ENCODE data around the gene PBX1. TPM values are rescaled to one million over a fixed set of nuclear protein-coding genes. Genes with fewer than 3 reads are reported as not detected.

Gene PBX1
- total RNA-seq, 2 donors from 2014 or later = 0.22 to 0.53 TPM

DNA sequence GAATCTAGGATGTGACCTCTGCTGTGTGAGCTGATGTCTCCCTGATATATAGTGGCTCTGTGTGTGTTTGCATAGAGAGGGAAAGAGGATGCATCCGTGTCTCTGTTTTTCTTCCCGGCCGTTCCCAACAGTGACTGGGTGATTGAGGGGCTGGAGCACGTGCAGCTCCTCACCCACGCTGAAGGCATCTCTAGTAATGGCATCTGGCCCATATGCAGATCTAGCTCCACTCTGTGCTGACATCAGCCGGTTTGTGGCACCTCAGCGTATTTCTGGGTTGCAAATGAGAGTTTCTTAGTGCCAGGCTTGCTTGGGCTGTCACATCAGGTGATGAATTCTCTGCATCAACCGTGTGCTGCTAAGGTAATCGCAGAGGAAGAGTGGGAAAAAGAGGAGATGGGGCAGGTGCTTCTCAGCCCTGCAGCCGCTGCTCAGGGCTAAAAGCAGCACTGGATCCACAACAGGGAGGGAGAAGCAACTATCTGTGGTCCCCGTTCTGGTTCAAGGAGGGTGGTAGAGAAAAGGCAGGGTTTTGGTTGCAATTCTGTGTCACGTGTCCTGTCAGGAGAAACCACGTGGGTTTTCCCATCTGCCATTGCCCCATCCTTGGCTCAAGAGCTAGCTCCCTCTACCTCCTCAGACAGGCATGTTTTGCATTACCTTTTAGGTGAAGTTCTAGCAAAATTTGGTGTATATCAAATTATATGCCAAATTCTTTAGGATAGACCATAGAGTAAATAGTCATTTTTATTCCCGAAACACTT lies 282.9 kb downstream of the PBX1 start:
- ATAC-seq (replicated peaks) = no peak
- Mint-ChIP-seq H3K9me3 (peaks cover under 1% of the 10 kb centered on the region), H3K4me3 (no peak overlapping the region), H3K4me1 (no peaks in the 10 kb centered on the region), H3K27me3 (no peaks in the 10 kb centered on the region), H3K36me3 (ENCODE audit: low read depth) (no peaks in the 10 kb centered on the region), H3K27ac (no peak overlapping the region)

DNA sequence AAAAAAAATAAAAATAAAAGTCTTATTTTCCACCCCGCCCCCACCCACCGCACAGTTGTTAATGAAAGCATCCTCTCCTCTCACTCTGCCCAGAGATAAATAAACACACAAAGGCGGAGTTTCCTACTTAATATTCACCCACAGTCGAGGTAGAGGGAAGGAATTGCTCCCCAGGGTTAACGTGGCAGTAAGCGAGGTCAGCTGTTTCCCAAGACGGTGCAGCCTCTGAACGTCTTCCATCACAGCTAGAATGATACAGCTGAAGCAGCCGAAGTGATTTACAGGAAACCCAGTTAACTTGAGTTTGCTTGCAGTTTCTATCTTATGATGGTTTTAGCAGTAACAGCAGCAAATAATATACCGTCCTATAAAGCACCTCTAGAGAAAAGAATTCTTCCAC lies 283.9 kb downstream of the PBX1 start:
- Mint-ChIP-seq H3K4me1 (no peaks in the 10 kb centered on the region), H3K4me3 (no peak overlapping the region), H3K9me3 (peaks cover 4% of the 10 kb centered on the region), H3K27me3 (no peaks in the 10 kb centered on the region), H3K36me3 (ENCODE audit: low read depth) (no peaks in the 10 kb centered on the region), H3K27ac (no peak overlapping the region)
- ATAC-seq (replicated peaks) = no peak

DNA sequence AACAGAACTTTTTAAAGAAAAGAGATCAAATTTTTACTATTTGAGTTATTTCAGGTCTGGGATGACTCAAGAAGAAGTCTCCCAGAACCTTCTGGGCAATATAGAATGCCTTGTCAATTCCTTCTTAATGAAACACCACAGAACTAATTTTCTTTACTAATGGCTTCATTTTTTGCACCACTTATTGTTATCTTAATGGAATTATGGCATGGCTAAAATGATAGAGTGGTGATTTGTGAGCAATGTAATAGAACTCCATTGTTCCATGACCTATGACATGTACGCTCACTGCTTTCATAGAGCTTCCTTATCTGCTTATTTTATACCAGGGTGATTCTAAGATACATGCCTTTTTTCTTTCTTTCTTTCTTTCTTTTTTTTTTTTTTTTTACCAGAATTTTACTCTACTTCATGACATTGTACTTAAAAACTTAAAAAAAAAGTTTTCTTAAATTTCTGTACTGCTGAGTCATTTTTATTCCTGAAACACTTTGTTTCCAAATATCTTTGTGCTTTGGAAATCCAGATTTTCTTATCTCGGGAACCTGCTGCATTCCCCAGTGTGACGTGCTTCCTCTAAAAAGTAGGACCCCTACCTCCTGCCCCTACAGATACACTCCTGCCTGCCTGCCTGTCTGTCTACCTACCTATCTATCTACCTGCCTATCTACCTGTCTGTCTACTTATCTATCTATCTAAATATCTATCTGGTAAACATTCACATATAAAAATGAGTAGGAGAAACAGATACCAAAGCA lies 284.9 kb downstream of the PBX1 start:
- peaks cover 4% of the 10 kb centered on the region for H3K9me3 Mint-ChIP-seq
- H3K36me3 Mint-ChIP-seq (ENCODE audit: low read depth) = no peaks in the 10 kb centered on the region
- no peak for ATAC-seq (replicated peaks)
- no peak overlapping the region for H3K4me3 Mint-ChIP-seq
- no peak overlapping the region for H3K27ac Mint-ChIP-seq
- H3K27me3 Mint-ChIP-seq = no peaks in the 10 kb centered on the region
- no peaks in the 10 kb centered on the region for H3K4me1 Mint-ChIP-seq

DNA sequence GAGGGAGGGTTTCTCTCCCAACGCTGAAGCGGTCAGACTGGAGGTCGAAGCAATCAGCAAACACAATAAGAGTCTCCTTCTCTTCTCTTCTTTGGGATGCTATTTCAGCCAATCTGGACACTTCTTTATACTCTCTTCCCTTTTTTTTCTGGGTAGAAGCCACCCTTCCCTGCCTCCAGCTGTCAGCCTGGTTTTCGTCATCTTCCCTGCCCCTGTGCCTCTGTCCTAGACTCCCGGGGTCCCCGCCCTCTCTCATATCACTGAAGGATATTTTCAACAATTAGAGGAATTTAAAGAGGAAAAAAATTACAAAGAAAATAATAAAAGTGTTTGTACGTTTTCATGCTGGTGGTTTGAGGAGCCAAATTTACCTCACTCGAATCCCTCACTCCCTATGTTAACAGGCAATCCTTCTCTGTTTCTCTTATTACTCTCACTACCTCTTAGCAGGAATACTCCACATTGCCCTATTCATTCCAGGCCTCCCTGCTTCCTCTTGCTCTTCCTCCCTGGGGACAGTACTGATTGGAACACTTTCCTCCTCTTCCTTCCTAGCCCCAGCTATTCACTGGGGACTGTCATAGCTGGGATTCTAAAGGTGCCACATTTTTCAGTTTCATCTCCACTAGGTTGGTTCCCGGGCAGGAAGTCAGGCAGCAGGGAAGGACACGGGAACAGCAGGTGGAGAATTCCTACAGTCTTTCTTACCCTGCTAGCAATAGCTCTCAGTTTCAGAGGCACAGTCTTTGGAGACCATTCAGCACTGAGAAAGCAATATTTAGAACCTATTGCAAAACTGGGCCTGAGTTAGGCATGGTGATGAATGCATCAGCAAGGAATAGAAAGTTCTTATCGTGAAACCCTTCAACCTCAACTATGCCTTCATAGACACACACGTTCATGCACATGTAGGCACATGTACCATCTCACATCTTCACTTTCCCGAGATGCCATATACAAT lies 288.0 kb downstream of the PBX1 start:
- H3K36me3 Mint-ChIP-seq (ENCODE audit: low read depth) = no peaks in the 10 kb centered on the region
- H3K27ac Mint-ChIP-seq = no peak overlapping the region
- H3K4me3 Mint-ChIP-seq = no peak overlapping the region
- no peaks in the 10 kb centered on the region for H3K4me1 Mint-ChIP-seq
- ATAC-seq (replicated peaks) = no peak
- peaks cover 4% of the 10 kb centered on the region for H3K9me3 Mint-ChIP-seq
- no peaks in the 10 kb centered on the region for H3K27me3 Mint-ChIP-seq

DNA sequence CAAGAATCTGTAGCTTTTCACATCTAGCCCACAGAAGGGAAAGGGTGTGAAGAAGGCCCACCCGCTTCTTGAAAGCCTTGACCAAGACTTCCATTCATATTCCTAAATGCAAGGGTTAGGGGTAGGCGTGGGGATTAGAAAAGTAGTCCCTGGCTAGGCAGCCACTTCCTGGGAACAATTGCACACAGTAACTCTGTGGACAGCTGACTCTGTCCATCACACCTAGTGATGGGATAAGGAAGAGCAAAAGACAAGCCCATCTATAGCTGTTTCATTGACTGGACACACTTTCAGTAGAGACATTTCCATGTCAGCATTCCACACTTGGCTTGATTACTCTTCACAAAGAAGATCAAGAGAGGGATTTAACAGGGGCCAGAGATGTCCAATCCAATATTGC lies 294.2 kb downstream of the PBX1 start:
- H3K27me3 Mint-ChIP-seq = no peaks in the 10 kb centered on the region
- H3K27ac Mint-ChIP-seq = no peak overlapping the region
- no peaks in the 10 kb centered on the region for H3K36me3 Mint-ChIP-seq (ENCODE audit: low read depth)
- no peak for ATAC-seq (replicated peaks)
- no peak overlapping the region for H3K4me3 Mint-ChIP-seq
- no peaks in the 10 kb centered on the region for H3K4me1 Mint-ChIP-seq
- peaks cover 4% of the 10 kb centered on the region for H3K9me3 Mint-ChIP-seq

DNA sequence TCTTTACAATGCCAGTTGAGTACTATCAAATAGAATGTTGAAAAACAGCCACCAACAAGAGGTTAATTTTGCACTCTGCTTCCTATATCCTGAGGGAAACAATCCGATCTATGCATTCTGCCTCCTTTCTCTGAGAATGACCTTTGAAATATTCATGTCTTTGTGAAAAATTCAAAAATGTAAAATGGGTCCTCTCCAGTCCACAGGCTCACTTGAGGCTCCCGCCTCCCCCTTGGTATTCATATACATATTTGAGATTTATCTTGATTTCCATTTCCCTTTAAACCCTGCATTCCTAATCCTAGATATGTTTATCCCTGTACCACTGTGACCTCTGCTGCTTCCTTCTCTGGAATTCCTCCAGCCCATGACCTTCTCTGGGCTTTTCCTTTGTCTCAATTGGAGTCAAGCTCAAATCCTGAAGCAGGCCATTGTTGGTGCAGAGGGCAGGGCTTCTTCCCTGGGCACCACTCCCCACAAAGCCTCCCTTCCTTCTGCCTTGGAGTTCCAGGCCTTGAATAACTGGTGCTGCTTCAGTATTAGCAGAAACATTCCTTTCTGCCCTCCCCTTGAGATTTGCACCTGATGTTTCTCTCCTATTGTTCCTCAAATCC lies 296.8 kb downstream of the PBX1 start:
- ATAC-seq (replicated peaks) = no peak
- H3K4me1 Mint-ChIP-seq = no peaks in the 10 kb centered on the region
- H3K36me3 Mint-ChIP-seq (ENCODE audit: low read depth) = no peaks in the 10 kb centered on the region
- H3K9me3 Mint-ChIP-seq = peaks cover 4% of the 10 kb centered on the region
- no peaks in the 10 kb centered on the region for H3K27me3 Mint-ChIP-seq
- H3K27ac Mint-ChIP-seq = no peak overlapping the region
- H3K4me3 Mint-ChIP-seq = no peak overlapping the region

DNA sequence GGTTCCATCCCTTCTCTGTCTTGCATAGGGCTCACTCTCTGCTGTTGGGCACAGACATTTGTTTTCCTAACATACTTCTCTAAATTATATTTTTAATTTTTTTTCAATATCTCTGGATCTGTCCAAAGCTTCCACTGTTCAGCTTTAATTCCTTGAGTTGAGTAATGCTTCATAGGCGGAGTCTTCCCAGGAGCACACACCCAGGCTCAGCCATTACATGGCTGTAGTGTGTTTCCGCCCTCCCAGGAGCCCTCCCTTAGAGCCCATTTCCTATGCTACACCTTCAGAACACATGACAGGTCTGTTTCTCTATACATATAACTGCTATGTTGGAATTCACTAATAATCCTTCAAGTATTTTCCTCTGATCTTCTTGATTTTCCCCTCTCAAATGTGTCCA lies 297.4 kb downstream of the PBX1 start:
- Mint-ChIP-seq H3K36me3 (ENCODE audit: low read depth) (no peaks in the 10 kb centered on the region), H3K27ac (no peak overlapping the region), H3K27me3 (no peaks in the 10 kb centered on the region), H3K9me3 (peaks cover 4% of the 10 kb centered on the region), H3K4me1 (no peaks in the 10 kb centered on the region), H3K4me3 (no peak overlapping the region)
- ATAC-seq (replicated peaks) = no peak

DNA sequence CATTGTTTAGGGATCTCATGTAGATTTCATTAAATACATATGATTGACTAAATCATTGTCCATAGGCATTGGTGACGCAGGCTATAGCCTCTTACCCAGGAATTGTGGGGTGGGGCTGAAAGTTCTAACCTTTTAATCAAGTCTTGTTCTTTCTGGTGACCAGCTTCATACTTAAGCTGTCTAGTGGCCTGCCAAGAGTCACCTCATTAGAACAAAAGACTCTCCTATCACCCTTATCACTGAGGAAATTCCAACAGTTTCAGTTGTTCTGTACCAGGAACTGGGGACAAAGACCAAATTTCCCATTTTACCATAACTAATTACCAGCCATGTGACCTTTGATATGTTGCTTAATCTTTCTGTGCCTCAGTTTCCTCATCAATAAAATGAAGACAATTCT lies 298.5 kb downstream of the PBX1 start:
- Mint-ChIP-seq H3K36me3 (ENCODE audit: low read depth) (no peaks in the 10 kb centered on the region), H3K27me3 (no peaks in the 10 kb centered on the region), H3K4me3 (no peak overlapping the region), H3K27ac (no peak overlapping the region), H3K4me1 (no peaks in the 10 kb centered on the region), H3K9me3 (peaks cover 1% of the 10 kb centered on the region)
- no peak for ATAC-seq (replicated peaks)

DNA sequence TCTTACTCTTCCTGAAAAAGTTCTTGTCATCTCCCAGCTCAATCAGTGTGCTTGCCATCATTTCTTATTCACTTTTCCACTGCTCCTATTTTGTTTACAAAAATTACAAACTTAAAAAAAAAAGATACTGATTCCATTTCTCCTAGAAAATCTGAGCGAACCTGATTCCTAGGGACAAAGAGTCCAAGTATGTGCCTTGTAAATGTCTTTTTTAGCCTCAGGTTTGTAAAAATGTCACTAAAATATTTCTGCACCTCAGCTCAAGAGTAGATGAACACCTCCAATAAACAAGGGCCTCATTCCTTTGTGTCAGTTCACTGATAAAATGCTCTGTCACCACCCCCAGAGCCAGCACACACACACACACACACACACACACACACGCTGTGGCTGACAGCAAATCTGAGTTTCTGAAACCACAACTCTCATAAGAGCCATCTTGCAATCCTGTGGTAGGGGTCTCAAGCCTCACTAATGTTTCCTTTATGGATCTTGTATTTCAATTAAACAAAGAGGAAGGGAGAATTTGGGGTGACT lies 299.2 kb downstream of the PBX1 start:
- Mint-ChIP-seq H3K27me3 (no peaks in the 10 kb centered on the region), H3K4me3 (no peak overlapping the region), H3K4me1 (no peaks in the 10 kb centered on the region), H3K36me3 (ENCODE audit: low read depth) (no peaks in the 10 kb centered on the region), H3K27ac (no peak overlapping the region), H3K9me3 (no peaks in the 10 kb centered on the region)
- ATAC-seq (replicated peaks) = no peak

DNA sequence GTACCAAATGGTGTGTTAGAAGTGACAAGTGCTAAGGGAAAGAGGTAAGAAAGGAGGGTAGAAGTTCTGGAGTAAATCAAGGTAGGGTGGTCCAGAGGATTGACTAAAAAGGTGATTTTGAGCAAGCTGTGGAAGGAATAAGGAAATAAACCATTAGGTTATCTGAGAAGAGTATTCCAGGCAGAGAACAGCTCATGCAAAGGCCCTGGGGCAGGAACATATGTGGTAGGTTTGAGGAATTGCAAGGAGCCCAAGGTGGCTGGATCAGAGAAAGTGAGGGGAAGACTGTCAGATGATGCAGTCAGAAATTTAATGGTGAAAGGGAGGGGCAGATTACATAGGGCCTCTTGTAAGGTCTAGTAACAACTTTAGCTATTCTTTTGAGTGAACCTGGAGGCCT lies 302.6 kb downstream of the PBX1 start:
- H3K27me3 Mint-ChIP-seq = peaks cover 3% of the 10 kb centered on the region
- H3K9me3 Mint-ChIP-seq = peaks cover 3% of the 10 kb centered on the region
- no peak overlapping the region for H3K4me3 Mint-ChIP-seq
- H3K36me3 Mint-ChIP-seq (ENCODE audit: low read depth) = no peaks in the 10 kb centered on the region
- ATAC-seq (replicated peaks) = no peak
- no peaks in the 10 kb centered on the region for H3K4me1 Mint-ChIP-seq
- H3K27ac Mint-ChIP-seq = no peak overlapping the region

DNA sequence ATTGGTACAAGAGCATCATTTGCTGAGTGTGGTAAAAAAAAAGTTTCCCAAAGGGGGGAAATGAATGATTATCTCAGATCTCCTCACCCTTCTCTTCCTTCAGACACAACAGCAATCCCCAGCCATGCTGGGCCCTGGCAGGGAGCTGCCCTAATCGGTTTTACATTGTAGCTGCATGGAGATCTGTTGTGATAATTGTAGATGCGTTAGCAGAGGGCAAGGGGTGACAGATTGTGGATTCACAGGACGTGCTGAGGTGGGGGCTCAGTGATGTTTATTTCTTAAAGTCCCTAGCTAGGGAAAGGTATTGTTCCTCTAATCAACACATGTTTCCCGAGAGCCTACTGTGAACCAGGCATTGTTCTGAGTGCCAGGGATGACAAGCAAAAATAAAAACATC lies 304.1 kb downstream of the PBX1 start:
- H3K36me3 Mint-ChIP-seq (ENCODE audit: low read depth) = no peaks in the 10 kb centered on the region
- H3K9me3 Mint-ChIP-seq = peaks cover 8% of the 10 kb centered on the region
- H3K4me3 Mint-ChIP-seq = no peak overlapping the region
- no peak for ATAC-seq (replicated peaks)
- peaks cover 3% of the 10 kb centered on the region for H3K27me3 Mint-ChIP-seq
- no peak overlapping the region for H3K27ac Mint-ChIP-seq
- H3K4me1 Mint-ChIP-seq = no peaks in the 10 kb centered on the region

DNA sequence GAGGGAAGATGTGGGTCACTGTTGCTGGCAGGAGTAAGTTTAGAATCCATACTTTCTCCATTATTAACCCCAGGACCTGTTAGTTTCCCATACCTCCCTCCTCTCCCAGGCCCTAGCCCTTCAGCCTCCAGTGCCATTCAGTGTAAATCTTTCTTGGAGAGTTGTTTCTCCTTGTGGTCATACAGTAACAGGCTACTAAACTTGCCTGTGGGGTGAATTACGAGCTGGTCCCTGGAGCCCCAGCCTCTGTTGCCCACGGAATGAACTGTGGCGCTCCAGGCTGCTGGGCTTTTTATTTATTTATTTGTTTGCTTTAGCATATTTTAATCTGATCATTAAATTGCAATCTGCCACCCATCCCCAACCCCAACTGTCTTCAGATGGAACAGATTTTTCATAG lies 305.2 kb downstream of the PBX1 start:
- no peak for ATAC-seq (replicated peaks)
- H3K36me3 Mint-ChIP-seq (ENCODE audit: low read depth) = no peaks in the 10 kb centered on the region
- H3K9me3 Mint-ChIP-seq = peaks cover 8% of the 10 kb centered on the region
- no peak overlapping the region for H3K4me3 Mint-ChIP-seq
- H3K4me1 Mint-ChIP-seq = no peaks in the 10 kb centered on the region
- H3K27me3 Mint-ChIP-seq = peaks cover 3% of the 10 kb centered on the region
- no peak overlapping the region for H3K27ac Mint-ChIP-seq

DNA sequence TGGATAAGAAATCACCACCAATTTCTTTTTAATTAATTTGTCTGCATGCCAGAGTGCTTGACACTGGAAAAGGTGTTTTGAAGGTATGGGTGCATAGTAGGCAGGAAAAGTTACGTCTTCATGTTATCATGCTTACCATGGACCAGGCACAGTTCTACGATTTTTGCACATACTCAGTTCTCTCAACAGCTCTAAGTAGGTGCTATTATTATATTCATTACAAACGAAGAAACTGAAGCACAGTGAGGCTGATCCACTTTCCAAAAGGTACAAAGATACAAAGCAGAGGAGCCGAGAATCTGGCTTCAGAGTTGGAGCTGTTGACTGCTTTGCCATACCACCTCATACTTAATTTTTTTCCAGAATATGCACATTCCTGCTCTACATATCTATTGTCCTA lies 306.4 kb downstream of the PBX1 start:
- no peak overlapping the region for H3K4me3 Mint-ChIP-seq
- peaks cover 3% of the 10 kb centered on the region for H3K27me3 Mint-ChIP-seq
- peaks cover 8% of the 10 kb centered on the region for H3K9me3 Mint-ChIP-seq
- H3K36me3 Mint-ChIP-seq (ENCODE audit: low read depth) = no peaks in the 10 kb centered on the region
- no peak overlapping the region for H3K27ac Mint-ChIP-seq
- H3K4me1 Mint-ChIP-seq = no peaks in the 10 kb centered on the region
- no peak for ATAC-seq (replicated peaks)

DNA sequence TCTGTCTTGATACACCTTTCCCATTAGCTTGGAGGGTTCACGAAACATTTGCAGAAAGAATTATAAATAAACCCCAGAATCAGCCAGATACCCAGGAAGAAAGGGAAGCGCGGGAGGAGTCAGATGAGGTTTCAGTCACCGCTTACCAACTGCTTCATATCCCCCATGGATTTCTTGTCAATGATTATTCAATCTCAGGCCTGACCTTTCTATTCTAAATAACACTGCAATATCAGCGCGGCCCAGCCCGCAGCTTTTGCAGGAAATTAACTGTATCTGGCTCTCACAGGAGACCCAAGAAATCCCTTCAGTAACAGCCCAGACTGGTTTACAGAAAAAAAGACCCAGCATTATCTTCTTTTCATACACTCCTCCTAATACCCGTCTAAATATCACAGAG lies 308.6 kb downstream of the PBX1 start:
- Mint-ChIP-seq H3K27ac (no peak overlapping the region), H3K36me3 (ENCODE audit: low read depth) (no peaks in the 10 kb centered on the region), H3K27me3 (peaks cover 3% of the 10 kb centered on the region), H3K9me3 (peaks cover 8% of the 10 kb centered on the region), H3K4me3 (no peak overlapping the region), H3K4me1 (no peaks in the 10 kb centered on the region)
- no peak for ATAC-seq (replicated peaks)

All from activated T-helper 17 cell treated with anti-CD3 and anti-CD28 coated beads, Interleukin-2, amount 50 U/mL, for 72 hours (primary cell).